ENCODE results near the gene ZNF324.
A peak's percentile ranks its signal among the peaks of the same experiment; 100 is the strongest.

Gene ZNF324

GRCh38 chr19:58450856-58451357 lies 16.0 kb upstream of the ZNF324 start:
- TF ChIP-seq ZFX (IDR thresholded peaks at IDR 0.05) (no peak), CTCF (conservative IDR thresholded peaks at IDR 0.05) (no peak)
- H3K27ac ChIP-seq, result peak overlapping the region; percentile 81

DNA sequence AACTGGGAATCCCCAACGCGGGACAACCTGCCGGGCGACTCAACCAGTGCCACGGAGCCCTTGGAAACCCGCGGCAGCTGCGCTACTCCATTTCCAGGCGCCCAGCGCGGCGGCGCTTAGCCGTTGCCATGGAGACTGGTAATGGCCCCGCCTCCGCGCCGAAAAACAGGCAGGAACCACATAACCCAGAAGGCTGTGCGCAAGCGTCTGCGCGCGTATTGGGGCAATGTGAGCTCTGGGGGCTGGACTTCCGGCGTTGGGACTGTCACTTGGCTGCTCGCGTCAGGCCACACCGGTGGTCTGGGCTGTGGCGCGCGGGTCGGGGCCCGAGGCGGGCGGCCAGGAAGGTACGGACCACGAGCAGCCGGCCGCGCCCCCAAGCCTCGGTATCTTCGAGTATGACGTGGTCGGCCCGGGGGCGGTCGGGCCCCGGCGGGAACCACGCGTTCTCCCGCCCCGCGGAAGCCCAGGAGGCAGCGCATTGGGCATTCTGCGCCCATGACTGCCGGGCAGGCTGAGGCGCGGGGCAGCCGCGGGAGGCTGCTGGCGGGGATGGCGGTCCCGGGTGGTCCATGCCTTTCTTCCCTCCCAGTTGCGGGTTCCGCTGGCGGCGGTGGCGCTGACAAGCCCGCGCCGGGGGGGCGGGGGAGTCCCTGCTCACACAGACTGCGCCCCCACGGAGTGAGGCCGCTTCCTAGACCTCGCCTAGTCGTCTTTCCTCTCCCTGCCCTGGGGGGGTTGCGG lies 15.3 kb upstream of the ZNF324 start, which contains the start of gene ZNF324B:
Gene ZNF324B (plus strand): TSS at position 265 of the 744 bp plus-strand sequence. CDS start 2,080 bp downstream, outside the sequence.
- TF ChIP-seq CTCF (conservative IDR thresholded peaks at IDR 0.05), result no peak
- TF ChIP-seq ZFX (IDR thresholded peaks at IDR 0.05), result peak; percentile 69; the same call in 1 of the 2 replicates
- H3K27ac ChIP-seq, result peak within 1 kb of the TSS; percentile 81

DNA sequence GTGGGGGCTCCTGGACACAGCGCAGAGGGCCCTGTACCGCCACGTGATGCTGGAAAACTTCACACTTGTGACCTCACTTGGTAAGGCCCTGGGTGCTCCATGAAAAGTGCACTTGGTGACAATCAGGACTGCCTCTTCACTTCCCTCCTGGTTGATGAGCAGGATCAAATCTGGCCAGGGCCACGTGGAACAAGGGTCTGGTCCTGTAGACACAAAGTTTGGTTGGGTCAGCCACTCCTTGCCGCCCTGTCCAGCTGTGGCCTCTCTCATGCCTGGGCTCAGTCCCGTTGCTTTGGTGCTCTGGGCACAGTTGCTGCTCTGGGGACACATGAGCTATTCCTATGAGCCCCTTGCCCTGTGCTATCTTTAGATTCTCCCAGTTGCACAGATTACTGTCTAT lies 13.1 kb upstream of the ZNF324 start:
- H3K27ac ChIP-seq, result no peak overlapping the region
- TF ChIP-seq CTCF (conservative IDR thresholded peaks at IDR 0.05) (no peak), ZFX (IDR thresholded peaks at IDR 0.05) (no peak)

DNA sequence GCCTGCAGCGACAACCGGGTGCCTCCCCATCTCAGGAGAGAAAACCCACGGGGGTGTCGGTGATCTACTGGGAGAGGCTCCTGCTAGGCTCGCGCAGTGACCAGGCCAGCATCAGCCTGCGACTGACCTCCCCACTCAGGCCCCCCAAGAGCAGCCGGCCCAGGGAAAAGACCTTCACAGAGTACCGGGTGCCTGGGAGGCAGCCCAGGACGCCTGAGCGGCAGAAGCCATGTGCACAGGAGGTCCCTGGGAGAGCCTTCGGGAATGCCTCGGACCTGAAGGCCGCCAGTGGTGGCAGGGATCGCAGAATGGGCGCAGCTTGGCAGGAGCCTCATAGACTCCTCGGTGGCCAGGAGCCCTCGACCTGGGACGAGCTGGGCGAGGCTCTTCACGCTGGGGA lies 11.6 kb upstream of the ZNF324 start:
- no peak for TF ChIP-seq ZFX (IDR thresholded peaks at IDR 0.05)
- TF ChIP-seq CTCF (conservative IDR thresholded peaks at IDR 0.05), result no peak

GRCh38 chr19:58456111-58456510 lies 10.8 kb upstream of the ZNF324 start:
- TF ChIP-seq ZFX (IDR thresholded peaks at IDR 0.05), result no peak
- TF ChIP-seq CTCF (conservative IDR thresholded peaks at IDR 0.05), result no peak
- no peak overlapping the region for H3K27ac ChIP-seq

More for the DNA sequence above, 11.6 kb upstream of the ZNF324 start:
- H3K27ac ChIP-seq, result no peak overlapping the region

GRCh38 chr19:58460039-58460438 lies 6.8 kb upstream of the ZNF324 start:
- no peak overlapping the region for H3K27ac ChIP-seq
- TF ChIP-seq CTCF (conservative IDR thresholded peaks at IDR 0.05) (no peak), ZFX (IDR thresholded peaks at IDR 0.05) (no peak)

- TF ChIP-seq ZFX (IDR thresholded peaks at IDR 0.05), result no peak
- no peak for TF ChIP-seq CTCF (conservative IDR thresholded peaks at IDR 0.05)
- peak overlapping the region; percentile 72 for H3K27ac ChIP-seq
These were observed 656 bp upstream of the ZNF324 start for GRCh38 chr19:58466089-58466759.
